Right cardiac atrium (tissue), 5 donors: ENCODE measurements around the gene MXD1. TPM values are rescaled to one million over a fixed set of nuclear protein-coding genes. Genes with fewer than 3 reads are reported as not detected.
"Not testable (repeated sequence)": the region's sequence is repeated elsewhere in the genome, so short reads cannot be mapped to it uniquely, and the experiment has no call there.

ENCODE experiments used
- ATAC-seq, 2 donors: fragments of 200-7000 bp; cut with Tn5 transposase; one replicate each; pipeline versions ENCODE4 v1.8.0 to v1.9.1; 2020; ENCODE audit warnings: moderate library complexity in 2 of 2, mild to moderate bottlenecking in 1 of 2
- DNase-seq, 3 donors: peaks; one replicate each; pipeline ENCODE4 v3.0.0-alpha.2; 2020
- H3K27ac ChIP-seq: one replicate; pipeline ENCODE4 v1.5.1; 2013; ENCODE audit warnings: mild to moderate bottlenecking, low read length, control low read depth, moderate library complexity
- H3K27me3 ChIP-seq: one replicate; pipeline ENCODE4 v1.6.1; 2013; ENCODE audit not compliant: control insufficient read depth, insufficient read depth
- H3K4me1 ChIP-seq: one replicate; pipeline ENCODE4 v1.6.1; 2013; ENCODE audit warnings: low read length; ENCODE audit not compliant: control insufficient read depth, insufficient read depth
- H3K4me3 ChIP-seq: one replicate; pipeline ENCODE4 v1.5.1; 2013; ENCODE audit warnings: low read length, control low read depth
- H3K9me3 ChIP-seq: one replicate; pipeline ENCODE4 v1.6.1; 2013; ENCODE audit warnings: low read length; ENCODE audit not compliant: control insufficient read depth
- WGBS: extraction: QIAGEN DNeasy Blood & Tissue Kit; methylation state at CpG from one replicate; pipeline ENCODE4 v1.1.7; 2013; 5-methylcytosine and 5-hydroxymethylcytosine counted together
- intact Hi-C, 4 donors: fragments of 100-400 bp; cut with DNase I; formaldehyde crosslinking; loops; one replicate each; pipeline versions ENCODE4 v1.11.0 to v1.14.0; 2022 to 2023
- polyA plus RNA-seq: library from polyadenylated mRNA; stranded (reverse); fragments of 200-250 nt; gene quantifications from one replicate; pipeline ENCODE4 v1.2.3, GENCODE V29; 2013
- total RNA-seq, 4 donors: library from RNA; stranded (reverse); fragmentation: NEBNext Ultra II Directional; extraction: Animal tissue kit (Norgen Biotek cat#: 25700); gene quantifications; one replicate each; pipeline ENCODE4 v1.2.1, GENCODE V29; 2021
- donor health status: healthy with polysubstance abuse.
- donor health status: DM: no; HTN: yes; CAD: no.
- donor health status: DM: no; HTN: no; CAD: no.
- donor health status: DM: no; HTN: yes; CAD: no; lungs with severe emphysema.
- donor health status: DM: yes; HTN: yes; CAD: no.

The MXD1 gene
- total and polyA plus RNA-seq, 5 donors, result 2.7 to 7.9 (median 6.4) TPM

GRCh38 chr2:69945941-69946340 lies 31.0 kb downstream of the MXD1 start:
- no peaks in the 10 kb centered on the region for H3K4me1 ChIP-seq
- intact Hi-C loops, result no loop called here
- WGBS, result 87% methylated on average over 8 of the region's 8 CpGs
- ATAC-seq (no peak), DNase-seq (no peak)
- no peak overlapping the region for H3K4me3 ChIP-seq
- H3K27ac ChIP-seq, result no peak overlapping the region
- no peaks in the 10 kb centered on the region for H3K9me3 ChIP-seq
- no peaks in the 10 kb centered on the region for H3K27me3 ChIP-seq

DNA sequence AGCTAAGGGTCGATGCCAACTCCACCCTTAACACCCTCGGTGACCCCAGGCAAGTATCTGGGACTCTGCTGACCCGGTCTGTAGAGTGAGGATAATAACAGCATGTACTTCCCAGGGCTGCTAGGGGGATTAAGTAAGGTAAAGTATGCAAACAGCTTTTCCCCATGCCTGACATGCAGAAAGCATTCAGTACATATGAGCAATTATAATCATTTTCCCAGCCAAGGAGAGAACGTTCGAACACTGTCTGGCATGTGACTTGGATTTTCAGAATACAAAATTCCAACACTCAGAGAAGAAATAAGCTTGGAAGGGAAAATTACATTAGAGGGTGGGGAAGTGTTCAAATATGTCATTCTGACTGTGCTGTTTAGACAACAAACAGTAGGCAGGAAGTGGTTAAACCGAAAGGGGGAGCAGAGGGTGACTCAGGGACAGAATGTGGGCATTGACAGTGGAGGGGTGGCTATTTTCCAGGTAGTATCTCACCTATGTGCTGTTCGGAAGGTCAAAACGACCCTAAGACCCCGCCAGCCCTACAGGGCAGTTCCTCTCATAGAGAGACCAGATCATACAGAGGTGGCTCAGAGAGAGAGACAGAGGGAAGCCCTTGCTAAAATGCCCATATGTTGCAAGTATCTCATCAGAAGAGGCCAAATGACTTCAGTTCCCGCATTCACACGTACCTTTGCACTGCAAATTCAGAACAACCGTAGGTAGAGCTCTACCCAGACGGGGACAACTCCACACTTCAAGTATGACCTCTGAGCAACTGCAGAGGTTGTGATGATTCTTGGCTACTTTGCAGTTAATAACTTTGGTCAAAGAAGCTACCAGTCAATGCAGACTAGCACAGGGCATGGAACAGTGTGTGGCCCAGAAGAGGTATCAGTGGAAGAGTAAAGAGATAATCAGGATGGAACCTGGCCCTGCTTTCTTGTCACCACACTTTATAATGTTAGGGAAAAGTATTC lies 31.7 kb downstream of the MXD1 start:
- H3K27ac ChIP-seq, result no peak overlapping the region
- H3K27me3 ChIP-seq, result no peaks in the 10 kb centered on the region
- intact Hi-C loops, result no loop called here
- H3K4me3 ChIP-seq, result no peak overlapping the region
- no peaks in the 10 kb centered on the region for H3K9me3 ChIP-seq
- no peak for ATAC-seq
- DNase-seq, result no peak
- 77% methylated on average over 13 of the region's 13 CpGs for WGBS
- H3K4me1 ChIP-seq, result no peaks in the 10 kb centered on the region

GRCh38 chr2:69947325-69947931 lies 32.5 kb downstream of the MXD1 start:
- 95% methylated on average over 4 of the region's 4 CpGs for WGBS
- intact Hi-C loops, result no loop called here
- Histone ChIP-seq H3K4me3 (no peak overlapping the region), H3K27me3 (no peaks in the 10 kb centered on the region), H3K27ac (no peak overlapping the region), H3K4me1 (no peaks in the 10 kb centered on the region), H3K9me3 (no peaks in the 10 kb centered on the region)
- DNase-seq, result no peak
- no peak for ATAC-seq

- intact Hi-C loops, result no loop called here
- H3K4me3 ChIP-seq, result no peak overlapping the region
- WGBS, result 48% methylated on average over 35 of the region's 35 CpGs
These were observed 33.4 kb downstream of the MXD1 start for GRCh38 chr2:69948032-69948962.

DNA sequence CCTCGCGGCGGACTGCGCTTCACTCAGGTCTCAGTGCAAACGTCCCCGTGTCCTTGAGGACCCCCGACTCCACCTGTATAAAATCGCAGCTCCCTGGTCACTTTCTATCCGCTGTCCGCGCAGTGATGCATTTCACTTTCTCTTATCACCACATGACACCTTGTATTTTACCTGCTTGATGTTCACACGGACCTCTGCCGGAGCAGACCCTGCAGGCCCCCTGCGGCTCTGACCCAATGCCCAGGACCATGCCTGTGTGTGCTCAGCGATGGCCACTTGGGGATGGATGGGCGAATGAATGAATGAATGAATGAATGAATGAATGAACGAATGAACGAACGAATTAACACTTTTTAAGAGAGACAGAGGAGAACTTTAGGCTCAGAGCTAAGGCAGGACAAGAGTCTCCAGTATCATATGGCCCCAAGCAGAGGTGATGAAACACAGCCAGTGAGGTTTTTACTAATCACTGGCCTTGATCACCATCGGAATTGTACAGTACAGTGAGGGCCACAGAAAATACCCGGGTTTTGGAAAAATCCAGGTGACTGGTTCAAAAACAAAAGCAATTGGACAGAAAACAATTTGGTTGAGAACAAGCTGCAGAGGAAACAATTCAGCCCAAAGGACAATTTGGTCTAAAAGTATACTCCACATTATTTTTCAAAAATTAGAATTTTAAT lies 34.2 kb downstream of the MXD1 start:
- H3K4me1 ChIP-seq, result no peaks in the 10 kb centered on the region
- intact Hi-C loops, result no loop called here
- H3K27me3 ChIP-seq, result no peaks in the 10 kb centered on the region
- H3K4me3 ChIP-seq, result no peak overlapping the region
- H3K27ac ChIP-seq, result no peak overlapping the region
- no peak for DNase-seq
- 72% methylated on average over 21 of the region's 21 CpGs for WGBS
- no peak for ATAC-seq
- H3K9me3 ChIP-seq, result no peaks in the 10 kb centered on the region

More at GRCh38 chr2:69948032-69948962, 33.4 kb downstream of the MXD1 start:
- no peaks in the 10 kb centered on the region for H3K27me3 ChIP-seq
- DNase-seq (no peak), ATAC-seq (peak; percentile 25 to 32)
- H3K9me3 ChIP-seq, result no peaks in the 10 kb centered on the region
- H3K4me1 ChIP-seq, result no peaks in the 10 kb centered on the region
- no peak overlapping the region for H3K27ac ChIP-seq

- no peak overlapping the region for H3K27ac ChIP-seq
- no peaks in the 10 kb centered on the region for H3K9me3 ChIP-seq
- intact Hi-C loops, result no loop called here
- H3K4me1 ChIP-seq, result no peaks in the 10 kb centered on the region
- no peak for DNase-seq
- 80% methylated on average over 5 of the region's 5 CpGs for WGBS
- no peak for ATAC-seq
- no peaks in the 10 kb centered on the region for H3K27me3 ChIP-seq
- no peak overlapping the region for H3K4me3 ChIP-seq
These were observed 35.3 kb downstream of the MXD1 start for GRCh38 chr2:69950241-69950640.

GRCh38 chr2:69950671-69951070 lies 35.8 kb downstream of the MXD1 start:
- DNase-seq, H3K4me1 ChIP-seq, H3K27me3 ChIP-seq, H3K27ac ChIP-seq, H3K4me3 ChIP-seq, ATAC-seq, intact Hi-C loops, H3K9me3 ChIP-seq: not testable (repeated sequence)
- WGBS, result 96% methylated on average over 3 of the region's 3 CpGs

GRCh38 chr2:69952336-69953115 lies 37.6 kb downstream of the MXD1 start:
- WGBS, result 87% methylated on average over 6 of the region's 6 CpGs
- intact Hi-C loops, result no loop called here
- no peaks in the 10 kb centered on the region for H3K4me1 ChIP-seq
- no peak for DNase-seq
- H3K9me3 ChIP-seq, result no peaks in the 10 kb centered on the region
- H3K4me3 ChIP-seq, result no peak overlapping the region
- no peak for ATAC-seq
- no peaks in the 10 kb centered on the region for H3K27me3 ChIP-seq
- no peak overlapping the region for H3K27ac ChIP-seq

- no peaks in the 10 kb centered on the region for H3K27me3 ChIP-seq
- intact Hi-C loops, result no loop called here
- H3K9me3 ChIP-seq, result no peaks in the 10 kb centered on the region
- ATAC-seq (no peak), DNase-seq (no peak)
- no peaks in the 10 kb centered on the region for H3K4me1 ChIP-seq
- H3K27ac ChIP-seq, result no peak overlapping the region
- no peak overlapping the region for H3K4me3 ChIP-seq
- WGBS, result 96% methylated on average over 1 of the region's 1 CpG
These were observed 39.2 kb downstream of the MXD1 start for GRCh38 chr2:69954084-69954483.

- no peaks in the 10 kb centered on the region for H3K4me1 ChIP-seq
- ATAC-seq (no peak), DNase-seq (no peak)
- no peak overlapping the region for H3K27ac ChIP-seq
- no peak overlapping the region for H3K4me3 ChIP-seq
- no peaks in the 10 kb centered on the region for H3K27me3 ChIP-seq
- 85% methylated on average over 11 of the region's 11 CpGs for WGBS
- H3K9me3 ChIP-seq, result no peaks in the 10 kb centered on the region
- intact Hi-C loops, result no loop called here
These were observed 40.1 kb downstream of the MXD1 start for GRCh38 chr2:69955029-69955428.
